Stimulated activated CD4-positive, alpha-beta T cell treated with anti-CD3 and anti-CD28 coated beads, Interleukin-2, amount 100 ng/mL, for 24 hours (primary cell): Measurements from ENCODE around the gene DOK6.

Experiments used
- DNase-seq, 2 donors: peaks; one replicate each; pipeline ENCODE4 v3.0.0-alpha.2; 2020

Gene DOK6

GRCh38 chr18:69557282-69557681 is 156.6 kb downstream of the DOK6 start:
- DNase-seq, result no peak

- DNase-seq, result no peak
These were observed 157.4 kb downstream of the DOK6 start for GRCh38 chr18:69558052-69558451.

DNA sequence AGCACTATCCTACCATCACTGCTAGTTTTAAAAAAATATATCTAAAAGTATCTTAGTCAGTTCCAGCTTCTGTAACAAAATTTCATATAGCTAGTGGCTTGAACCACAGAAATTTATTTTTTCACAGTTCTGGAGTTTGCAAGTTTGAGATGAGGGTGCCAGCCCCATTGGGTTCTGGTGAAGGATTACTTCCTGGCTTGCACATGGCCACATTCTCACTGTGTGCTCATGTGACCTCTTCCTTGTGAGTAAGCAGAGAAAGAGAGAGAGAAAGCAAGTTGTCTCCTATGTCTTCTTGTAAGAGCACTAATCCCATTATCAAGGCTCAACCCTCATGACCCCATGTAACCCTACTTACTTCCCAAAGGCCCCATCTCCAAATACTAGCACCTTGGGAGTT is 158.9 kb downstream of the DOK6 start:
- DNase-seq, result no peak

DNA sequence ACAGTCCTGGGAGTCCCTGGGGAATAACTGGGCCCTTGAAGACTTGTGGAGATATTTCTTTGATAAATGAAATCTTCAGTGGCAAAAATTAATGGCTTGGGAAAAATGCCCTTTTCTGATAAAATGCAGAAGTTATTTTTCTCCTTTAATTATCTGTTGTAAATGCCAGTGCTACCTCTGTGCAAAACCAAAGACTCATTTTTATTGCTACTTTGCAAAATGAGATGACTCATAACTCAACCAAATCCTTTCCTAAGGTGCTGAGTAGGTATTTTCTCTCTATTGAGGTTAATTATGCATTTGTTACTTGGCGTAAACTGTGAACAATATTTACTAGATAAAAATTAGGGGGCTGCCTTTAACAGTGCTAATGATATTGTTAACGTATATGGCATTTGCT is 163.9 kb downstream of the DOK6 start:
- DNase-seq, result no peak

DNA sequence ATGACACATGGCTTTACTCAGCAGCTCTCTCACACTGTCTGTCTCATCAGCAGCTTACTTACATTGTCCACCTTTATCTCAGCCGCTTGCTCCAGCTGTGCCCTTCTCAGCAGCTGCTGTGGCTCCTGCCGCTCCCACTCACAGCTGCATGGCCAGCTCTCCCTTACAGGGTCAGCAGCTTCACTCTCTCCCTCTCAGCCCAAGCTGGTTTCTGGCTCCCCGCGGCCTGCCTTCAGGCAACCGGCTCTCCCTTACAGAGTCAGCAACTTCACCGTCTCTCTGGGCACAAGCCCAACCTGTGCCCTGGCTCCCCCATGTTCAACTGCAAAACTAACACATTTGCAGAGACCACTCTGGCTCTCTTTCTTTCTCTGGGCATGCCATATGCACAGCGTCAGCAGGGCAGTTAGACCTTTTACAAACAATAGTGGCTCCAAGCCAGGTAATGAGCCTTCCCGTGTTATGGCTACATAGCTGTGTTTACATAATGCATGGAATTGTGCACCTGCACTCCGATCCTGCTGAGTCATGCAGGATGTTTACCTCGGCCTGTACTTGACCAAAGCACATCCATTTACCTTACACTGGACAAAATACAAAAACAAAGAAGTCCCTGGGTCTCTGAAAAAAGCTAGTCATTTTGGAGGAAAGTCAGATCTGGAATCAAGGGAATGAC is 167.3 kb downstream of the DOK6 start:
- no peak for DNase-seq

- DNase-seq, result no peak
These were observed 168.4 kb downstream of the DOK6 start for GRCh38 chr18:69569133-69569532.

DNA sequence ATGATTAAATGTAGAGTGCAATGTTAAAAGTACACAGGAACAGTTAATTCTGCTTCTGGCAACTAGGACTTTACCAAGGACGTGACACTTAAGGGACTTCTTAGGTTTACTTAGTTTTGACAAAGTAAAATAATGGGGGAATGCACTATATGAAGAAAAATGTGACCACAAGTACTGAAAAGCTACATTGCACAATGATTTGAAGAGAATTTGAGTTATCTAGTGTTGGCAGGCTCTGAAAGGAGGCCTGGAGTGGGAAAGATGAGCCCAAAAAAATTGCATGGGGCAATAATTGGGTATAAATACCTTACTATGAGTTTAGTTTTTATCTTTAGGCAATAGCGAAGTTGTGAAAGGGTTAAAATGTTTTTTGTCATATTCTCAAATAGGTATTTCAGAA is 173.7 kb downstream of the DOK6 start:
- no peak for DNase-seq

- no peak for DNase-seq
These were observed 179.4 kb downstream of the DOK6 start for GRCh38 chr18:69580107-69580506.

DNA sequence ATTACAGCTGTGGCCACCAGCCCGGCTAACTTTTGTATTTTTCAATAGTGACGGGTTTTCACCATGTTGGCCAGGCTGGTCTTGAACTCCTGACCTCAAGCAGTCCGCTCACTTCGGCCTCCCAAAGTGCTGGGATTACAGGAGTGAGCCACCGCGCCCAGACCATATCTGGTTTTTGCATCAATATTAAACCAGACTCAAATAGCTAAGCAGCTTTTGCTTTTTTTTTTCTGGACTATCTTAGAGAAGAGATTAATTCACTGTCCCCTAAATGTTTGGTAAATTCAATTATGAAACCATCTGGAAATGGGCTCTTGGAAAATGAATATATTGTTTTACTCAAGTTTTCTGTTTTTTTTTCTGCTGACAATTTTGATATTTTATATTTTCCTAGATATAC is 183.7 kb downstream of the DOK6 start:
- DNase-seq, result no peak

DNA sequence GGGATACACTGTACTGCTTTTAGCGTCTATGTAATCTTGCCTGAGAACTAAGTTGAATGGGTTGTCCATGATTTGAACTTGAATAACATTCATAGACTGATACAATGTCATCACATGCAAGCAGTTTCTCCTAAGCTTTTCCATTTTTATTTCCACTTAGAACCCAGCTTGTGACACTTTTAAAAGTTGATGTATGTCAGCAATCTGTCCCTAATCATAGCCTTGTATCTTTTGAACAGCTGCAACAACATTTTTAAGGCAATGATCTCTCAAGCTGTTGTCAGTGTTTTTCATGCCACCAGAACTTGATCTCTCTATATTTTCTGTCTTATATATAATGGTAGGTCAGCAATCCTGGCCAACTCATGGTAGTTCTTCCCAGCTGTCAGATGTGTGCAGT is 185.0 kb downstream of the DOK6 start:
- DNase-seq, result no peak

DNA sequence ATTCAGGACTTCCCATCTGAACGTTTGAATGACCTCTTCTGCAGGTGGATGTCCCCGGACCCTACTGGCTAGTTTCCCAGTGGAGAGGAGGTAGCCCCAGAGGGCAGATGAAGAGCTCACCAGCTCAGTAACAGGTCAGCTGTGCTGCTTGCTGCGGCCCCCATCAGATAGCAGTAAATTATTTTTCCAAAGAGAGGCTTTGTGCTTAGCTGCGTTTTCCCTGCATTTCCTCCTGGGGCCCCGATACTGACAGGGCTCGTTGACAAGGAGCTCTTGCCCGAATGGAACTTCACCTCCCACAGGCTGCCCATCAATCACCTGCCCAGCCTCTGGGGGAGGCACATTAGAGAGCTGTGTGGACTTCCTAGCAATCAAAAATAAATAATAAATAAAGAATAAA is 185.8 kb downstream of the DOK6 start:
- DNase-seq, result no peak

GRCh38 chr18:69588301-69588700 is 187.6 kb downstream of the DOK6 start:
- DNase-seq, result no peak

DNA sequence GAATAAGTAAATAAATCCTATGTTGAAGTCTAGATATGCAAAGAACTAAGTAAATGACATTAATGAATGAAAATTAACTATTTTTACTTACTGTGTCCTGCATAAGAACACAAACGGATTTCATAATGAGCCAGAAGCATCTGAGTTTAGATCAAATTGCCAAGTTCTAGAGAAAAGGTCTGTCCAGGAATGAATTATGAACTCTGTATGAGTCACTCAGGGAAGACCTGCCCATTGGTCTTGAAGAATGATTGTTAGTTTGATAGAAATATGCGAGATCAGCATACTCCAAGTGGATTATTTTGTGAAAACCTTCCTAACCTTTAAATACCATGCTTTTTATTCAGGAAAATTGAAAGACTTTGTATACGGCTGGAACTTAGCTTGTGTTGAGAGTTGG is 189.5 kb downstream of the DOK6 start:
- DNase-seq, result no peak

DNA sequence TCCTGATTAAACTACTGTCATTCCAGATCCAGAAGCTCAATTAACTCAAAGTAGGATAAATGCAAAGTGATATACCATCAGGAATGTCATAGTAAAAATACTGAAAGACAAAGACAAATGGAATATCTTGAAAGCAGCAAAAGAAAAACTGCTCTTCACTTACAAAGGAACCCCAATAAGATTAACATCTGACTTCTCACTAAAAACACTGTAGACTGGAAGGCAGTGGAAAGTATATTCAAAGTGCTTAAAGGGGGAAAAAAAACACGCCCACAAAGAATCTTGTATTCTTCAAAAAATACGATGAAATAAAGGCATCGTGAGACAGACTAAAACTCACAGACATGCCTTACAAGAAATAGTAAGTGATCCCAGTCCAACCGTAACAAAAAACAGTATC is 195.7 kb downstream of the DOK6 start:
- DNase-seq, result no peak

DNA sequence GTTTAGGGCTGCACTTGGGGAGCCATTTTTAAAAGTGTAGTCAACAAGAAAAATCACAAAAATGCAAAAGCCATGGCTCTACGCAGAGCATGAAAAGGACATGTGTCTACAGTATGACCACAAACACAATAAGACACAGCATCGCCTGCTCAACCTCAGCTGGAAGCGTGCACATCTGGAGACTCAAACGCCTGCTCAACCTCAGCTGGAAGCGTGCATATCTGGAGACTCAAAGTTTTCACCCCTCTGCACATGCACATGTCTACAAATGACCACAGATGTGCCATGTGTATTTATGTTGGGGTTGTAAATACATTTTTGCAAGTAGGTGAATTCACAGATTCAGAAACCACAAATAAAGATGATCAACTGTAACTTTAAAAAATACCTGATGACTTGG is 196.9 kb downstream of the DOK6 start:
- no peak for DNase-seq

DNA sequence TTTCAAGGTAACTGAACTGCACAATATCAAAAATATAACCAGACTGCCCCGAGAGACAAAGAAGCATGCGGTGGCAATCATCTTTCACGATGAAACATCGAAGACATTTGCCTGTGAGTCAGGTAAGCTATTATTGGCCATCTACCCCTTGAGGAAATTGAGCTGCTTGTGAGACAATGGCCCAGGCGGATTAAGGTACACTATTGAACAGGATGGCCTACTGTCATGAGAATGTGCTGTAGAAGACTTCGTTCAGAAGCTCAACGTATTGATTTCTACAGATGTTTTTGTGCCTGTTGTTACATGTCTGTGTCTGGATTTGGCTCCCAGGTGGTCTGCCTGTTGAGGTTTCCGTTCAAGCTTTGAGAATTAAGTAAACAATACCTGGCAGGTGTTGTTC is 198.7 kb downstream of the DOK6 start:
- DNase-seq, result no peak

DNA sequence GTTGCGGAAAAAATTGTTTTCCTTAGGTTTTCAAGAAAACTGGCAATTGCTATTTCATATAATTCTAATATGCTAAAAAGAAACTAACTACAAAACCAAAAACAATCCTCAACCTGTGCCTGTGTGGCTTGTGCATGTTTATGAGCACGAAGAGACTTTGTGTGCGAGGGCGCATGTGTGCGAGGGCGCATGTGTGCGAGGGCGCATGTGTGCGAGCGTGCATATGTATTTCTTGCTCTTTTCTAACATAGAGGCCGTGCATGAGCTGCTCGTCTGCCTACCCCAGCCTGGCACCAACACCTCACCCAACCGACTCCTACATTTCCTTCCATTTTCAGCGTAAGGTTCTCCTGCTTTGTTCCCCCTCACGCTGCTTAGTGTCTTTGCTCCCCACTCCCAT is 211.6 kb downstream of the DOK6 start:
- no peak for DNase-seq

- no peak for DNase-seq
These were observed 215.4 kb downstream of the DOK6 start for GRCh38 chr18:69616114-69616513.

DNA sequence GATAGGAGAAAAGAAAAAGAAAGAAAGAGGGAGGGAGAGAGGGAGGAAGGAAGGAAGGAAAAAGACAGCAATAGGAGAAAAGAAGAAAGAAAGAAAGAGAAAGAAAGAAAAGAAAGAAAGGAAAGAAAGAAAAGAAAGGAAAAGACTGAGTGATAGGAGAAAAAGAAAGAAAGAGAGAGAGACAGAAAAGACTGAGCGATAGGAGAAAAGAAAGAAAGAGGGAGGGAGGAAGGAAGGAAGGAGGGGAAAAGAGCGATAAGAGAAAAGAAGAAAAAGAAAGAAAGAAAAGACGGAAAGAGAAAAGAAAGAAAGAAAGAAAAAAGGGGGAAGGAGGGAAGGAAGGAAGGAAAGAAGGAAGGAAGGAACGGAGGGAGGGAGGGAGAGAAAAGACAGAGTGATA is 216.7 kb downstream of the DOK6 start:
- no peak for DNase-seq

DNA sequence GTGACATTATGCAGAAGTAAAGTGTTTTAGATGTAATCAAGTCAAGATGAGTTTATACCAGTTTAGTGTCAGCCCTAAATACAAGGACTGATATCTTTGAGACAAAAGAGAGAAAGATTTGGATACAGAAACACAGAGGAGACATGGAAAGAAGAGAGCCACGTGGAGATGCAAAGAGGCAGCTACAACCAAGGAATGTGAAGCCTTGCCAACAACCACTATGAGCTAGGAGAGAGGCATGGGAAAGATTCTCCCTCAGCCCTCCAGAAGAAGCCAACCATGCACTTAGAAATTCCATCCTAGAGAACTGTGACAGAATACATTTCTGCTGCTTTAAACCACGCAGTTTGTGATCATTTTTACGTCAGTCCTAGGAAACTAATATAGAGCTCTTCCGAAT is 217.2 kb downstream of the DOK6 start:
- no peak for DNase-seq

DNA sequence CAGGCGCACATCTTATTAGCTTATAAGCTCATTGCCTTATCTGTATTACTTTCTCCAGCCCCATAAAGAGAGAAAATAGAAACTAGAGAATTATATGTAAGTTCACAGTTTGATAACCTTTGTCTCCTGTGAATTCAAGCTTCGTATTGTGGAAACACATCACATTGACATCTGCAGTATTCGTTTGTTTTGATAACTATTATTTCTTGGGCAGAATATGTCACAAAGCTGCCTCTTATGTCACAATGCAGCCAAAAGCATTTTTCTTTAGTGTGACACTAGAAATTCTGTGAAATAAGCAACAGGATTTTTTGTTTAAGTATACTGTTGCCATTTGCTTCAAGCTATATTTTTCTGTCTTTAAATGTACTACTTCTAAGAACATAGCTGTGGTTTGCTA is 221.5 kb downstream of the DOK6 start:
- DNase-seq, result no peak

DNA sequence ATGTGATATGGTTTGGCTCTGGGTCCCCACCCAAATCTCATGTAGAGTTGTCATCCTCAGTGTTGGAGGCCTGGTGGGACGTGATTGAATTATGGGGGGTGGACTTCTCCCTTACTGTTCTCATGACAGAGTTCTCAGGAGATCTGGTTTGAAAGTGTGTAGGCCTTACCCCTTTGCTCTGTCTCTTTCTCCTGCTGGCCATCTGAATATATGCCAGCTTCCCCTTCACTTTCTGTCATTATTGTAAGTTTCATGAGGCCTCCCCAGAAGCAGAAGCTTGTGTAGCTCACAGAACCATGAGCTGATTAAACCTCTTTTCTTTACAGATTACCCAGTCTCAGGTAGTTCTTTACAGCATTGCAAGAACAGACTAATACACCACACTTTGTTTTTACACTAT is 222.3 kb downstream of the DOK6 start:
- DNase-seq, result no peak

- no peak for DNase-seq
These were observed 225.5 kb downstream of the DOK6 start for GRCh38 chr18:69626171-69626570.

- DNase-seq, result no peak
These were observed 226.1 kb downstream of the DOK6 start for GRCh38 chr18:69626643-69627242.

GRCh38 chr18:69628774-69629359 is 228.2 kb downstream of the DOK6 start:
- no peak for DNase-seq
